GM19099 (cell line): Measurements from ENCODE around the gene OPA3.

Experiments used
- POLR2A ChIP-seq: IDR thresholded peaks from 3 replicates; pipeline ENCODE4 v1.6.1; 2011; ENCODE audit warnings: low read depth; ENCODE audit not compliant: insufficient read length; ENCODE audit errors: extremely low read depth

OPA3 gene

GRCh38 chr19:45584332-45585157 is at the start of gene OPA3:
TSS of gene OPA3 (minus strand) at chr19:45584802. CDS start at chr19:45584764, 38 bp downstream.
- TF ChIP-seq POLR2A: peak; percentile 87

- no peak for TF ChIP-seq POLR2A
Measured at GRCh38 chr19:45632468-45633196, 48.0 kb upstream of the OPA3 start.

GRCh38 chr19:45630463-45630862 is 45.9 kb upstream of the OPA3 start:
- no peak for TF ChIP-seq POLR2A

- no peak for TF ChIP-seq POLR2A
Measured at GRCh38 chr19:45629704-45630103, 45.1 kb upstream of the OPA3 start.

- TF ChIP-seq POLR2A: no peak
Measured at GRCh38 chr19:45623984-45624383, 39.4 kb upstream of the OPA3 start.

- TF ChIP-seq POLR2A: no peak
Measured at GRCh38 chr19:45621976-45622503, 37.4 kb upstream of the OPA3 start.

- no peak for TF ChIP-seq POLR2A
Measured at GRCh38 chr19:45621389-45621788, 36.8 kb upstream of the OPA3 start.

GRCh38 chr19:45616704-45617017 is 32.1 kb upstream of the OPA3 start:
- no peak for TF ChIP-seq POLR2A

- TF ChIP-seq POLR2A: no peak
Measured at GRCh38 chr19:45615795-45616703, 31.4 kb upstream of the OPA3 start.

GRCh38 chr19:45613926-45614725 is 29.5 kb upstream of the OPA3 start:
- no peak for TF ChIP-seq POLR2A

- TF ChIP-seq POLR2A: no peak
Measured at GRCh38 chr19:45608948-45609347, 24.3 kb upstream of the OPA3 start.

- no peak for TF ChIP-seq POLR2A
Measured at GRCh38 chr19:45607071-45608029, 22.7 kb upstream of the OPA3 start.
